Astrocyte of the cerebellum (primary cell): ENCODE results near the gene DGKI.

Experiments
- DNase-seq: peaks from one replicate; pipeline ENCODE4 v3.0.0-alpha.2; 2011; ENCODE audit warnings: low read depth
- H3K4me3 ChIP-seq: 2 replicates; pipeline ENCODE4 v1.5.1; 2011; ENCODE audit warnings: mild to moderate bottlenecking, low read depth, low read length, moderate library complexity
- in situ Hi-C: cut with HindIII; loops from 2 replicates; pipeline ENCODE4 v1.10.0; 2017; ENCODE audit warnings: low sequenced_read_pairs
- TF ChIP-seq, protein P1 (sequence below): IDR thresholded peaks from 2 replicates; pipeline ENCODE4 v1.5.1; 2012; ENCODE audit warnings: low read length, low read depth, moderate library complexity, mild to moderate bottlenecking; ENCODE audit errors: missing control alignments

The DGKI gene

DNA sequence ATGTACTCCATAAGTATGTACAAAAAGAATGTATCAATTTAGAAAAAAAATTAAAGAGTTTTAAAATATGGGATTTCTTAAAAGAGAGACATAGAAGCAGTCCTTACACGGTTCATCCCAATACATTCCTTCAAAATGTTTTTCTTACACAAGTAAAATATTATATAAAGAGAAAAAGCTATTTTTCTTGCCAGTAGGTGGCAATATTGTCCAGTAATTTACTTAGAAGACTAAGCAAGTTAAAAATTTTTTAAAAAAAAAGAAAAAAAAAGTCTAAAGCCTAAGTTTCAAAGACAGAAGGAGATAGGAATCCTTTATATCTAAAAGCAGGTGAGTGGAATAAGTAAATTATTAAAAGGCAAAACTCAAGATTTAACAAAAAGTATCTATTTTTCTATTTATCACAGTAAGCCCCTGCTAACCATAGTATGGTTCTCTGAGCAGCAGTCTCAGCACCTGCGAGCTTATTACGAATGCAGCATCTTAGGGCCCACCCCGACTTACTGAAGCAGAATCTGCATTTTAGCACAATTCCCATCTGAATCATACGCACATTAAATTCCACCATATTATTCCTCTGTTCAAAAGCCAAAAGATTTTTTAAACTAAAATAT is 240.6 kb downstream of the DGKI start:
- in situ Hi-C loops, result loop anchor here (5.0 to 25.0 kb wide), 3 partner anchors 56 to 444 kb away; no protein-coding TSS in a partner anchor
- DNase-seq, result peak; percentile 57
- H3K4me3 ChIP-seq, result no peak overlapping the region
- TF ChIP-seq, protein P1, sequence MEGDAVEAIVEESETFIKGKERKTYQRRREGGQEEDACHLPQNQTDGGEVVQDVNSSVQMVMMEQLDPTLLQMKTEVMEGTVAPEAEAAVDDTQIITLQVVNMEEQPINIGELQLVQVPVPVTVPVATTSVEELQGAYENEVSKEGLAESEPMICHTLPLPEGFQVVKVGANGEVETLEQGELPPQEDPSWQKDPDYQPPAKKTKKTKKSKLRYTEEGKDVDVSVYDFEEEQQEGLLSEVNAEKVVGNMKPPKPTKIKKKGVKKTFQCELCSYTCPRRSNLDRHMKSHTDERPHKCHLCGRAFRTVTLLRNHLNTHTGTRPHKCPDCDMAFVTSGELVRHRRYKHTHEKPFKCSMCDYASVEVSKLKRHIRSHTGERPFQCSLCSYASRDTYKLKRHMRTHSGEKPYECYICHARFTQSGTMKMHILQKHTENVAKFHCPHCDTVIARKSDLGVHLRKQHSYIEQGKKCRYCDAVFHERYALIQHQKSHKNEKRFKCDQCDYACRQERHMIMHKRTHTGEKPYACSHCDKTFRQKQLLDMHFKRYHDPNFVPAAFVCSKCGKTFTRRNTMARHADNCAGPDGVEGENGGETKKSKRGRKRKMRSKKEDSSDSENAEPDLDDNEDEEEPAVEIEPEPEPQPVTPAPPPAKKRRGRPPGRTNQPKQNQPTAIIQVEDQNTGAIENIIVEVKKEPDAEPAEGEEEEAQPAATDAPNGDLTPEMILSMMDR, result no peak

DNA sequence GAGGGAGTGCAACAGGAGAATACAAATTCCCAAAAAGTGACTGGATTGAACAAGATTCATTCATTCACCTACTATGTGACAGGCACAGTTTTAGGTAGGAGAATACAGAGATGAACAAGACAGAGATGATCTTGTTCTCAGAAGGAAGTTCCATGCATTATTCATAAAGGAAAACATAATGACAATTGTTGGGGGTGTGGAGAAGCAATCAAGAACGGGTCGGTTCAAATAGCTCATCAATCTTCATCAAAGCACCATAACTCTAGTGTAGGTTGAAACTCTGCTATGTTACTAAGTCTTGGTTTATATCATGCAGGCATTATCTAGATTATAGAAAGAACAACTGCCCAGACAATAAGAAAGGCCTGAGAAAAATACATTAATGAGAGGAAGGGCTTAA is 243.7 kb downstream of the DGKI start:
- no peak for DNase-seq
- in situ Hi-C loops, result loop anchor here (10.0 to 25.0 kb wide), 2 partner anchors 392 to 441 kb away; no protein-coding TSS in a partner anchor
- no peak overlapping the region for H3K4me3 ChIP-seq
- TF ChIP-seq, protein P1, result no peak

DNA sequence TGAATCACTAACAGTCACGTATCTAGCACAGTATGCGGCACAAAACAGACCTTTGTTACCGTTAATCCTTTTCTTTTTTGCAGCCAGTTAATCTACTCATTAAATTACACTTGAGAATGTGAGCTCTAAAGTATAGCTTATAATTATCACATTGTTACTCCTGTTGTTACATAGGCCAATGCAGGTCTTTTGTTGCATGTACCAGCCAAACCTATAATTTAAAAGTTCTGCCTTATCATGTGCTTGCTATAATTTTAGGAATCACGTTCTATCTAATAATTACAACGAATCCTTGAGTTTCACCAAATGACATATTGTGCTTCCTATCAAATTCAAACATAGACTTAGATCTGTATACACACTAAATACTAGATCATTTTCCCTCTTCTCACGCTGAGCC is 245.1 kb downstream of the DGKI start:
- in situ Hi-C loops, result loop anchor here (10.0 to 25.0 kb wide), 2 partner anchors 393 to 439 kb away; no protein-coding TSS in a partner anchor
- TF ChIP-seq, protein P1, result no peak
- DNase-seq, result no peak
- H3K4me3 ChIP-seq, result no peak overlapping the region

DNA sequence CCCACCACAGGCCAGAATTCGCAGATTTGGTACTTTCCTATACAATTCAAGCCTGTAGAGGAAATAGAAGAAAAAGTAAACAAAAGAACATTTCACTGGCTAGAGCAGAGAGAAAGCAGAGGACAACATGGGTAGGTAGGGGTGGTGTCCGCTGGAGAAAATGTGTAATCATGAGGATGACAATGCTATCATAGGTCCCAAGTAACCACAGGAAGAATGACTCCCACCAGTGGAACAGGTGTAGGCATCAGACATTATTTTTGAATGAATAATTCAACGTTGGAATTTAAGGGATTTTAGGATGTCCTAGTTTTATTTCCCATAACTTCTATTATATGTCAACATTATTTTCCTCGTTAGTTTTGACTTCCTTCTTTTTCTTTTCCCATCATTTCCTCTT is 248.9 kb downstream of the DGKI start:
- no peak overlapping the region for H3K4me3 ChIP-seq
- in situ Hi-C loops, result no loop called here
- DNase-seq, result no peak
- TF ChIP-seq, protein P1, result no peak

DNA sequence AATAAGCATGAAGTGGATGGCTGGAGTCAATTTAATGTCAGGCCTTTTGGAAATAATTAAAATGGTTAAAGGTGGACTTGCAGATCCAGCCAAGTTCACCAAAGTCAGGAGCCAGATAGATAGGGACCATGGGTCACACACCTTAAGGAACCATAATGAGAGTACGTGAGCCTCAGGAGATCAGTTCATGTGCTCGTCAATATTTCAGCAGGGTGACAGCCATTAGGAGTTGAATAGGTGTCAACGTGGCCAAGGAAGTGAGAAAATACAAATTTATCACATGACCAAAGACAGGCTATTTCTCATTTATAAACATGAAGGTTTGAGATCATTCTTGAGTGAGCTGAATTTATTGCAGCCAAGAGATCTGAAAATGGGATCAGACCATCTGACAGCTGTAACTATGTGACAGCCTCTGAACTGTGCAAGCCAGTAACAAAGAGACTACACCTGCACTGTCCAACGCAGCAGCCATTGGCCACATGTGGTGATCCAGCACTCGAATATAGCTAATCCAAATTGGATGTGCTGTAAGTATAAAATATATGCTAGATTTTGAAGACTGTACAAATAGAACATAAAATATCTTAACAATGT is 253.6 kb downstream of the DGKI start:
- DNase-seq, result no peak
- in situ Hi-C loops, result no loop called here
- TF ChIP-seq, protein P1, result no peak
- no peak overlapping the region for H3K4me3 ChIP-seq

DNA sequence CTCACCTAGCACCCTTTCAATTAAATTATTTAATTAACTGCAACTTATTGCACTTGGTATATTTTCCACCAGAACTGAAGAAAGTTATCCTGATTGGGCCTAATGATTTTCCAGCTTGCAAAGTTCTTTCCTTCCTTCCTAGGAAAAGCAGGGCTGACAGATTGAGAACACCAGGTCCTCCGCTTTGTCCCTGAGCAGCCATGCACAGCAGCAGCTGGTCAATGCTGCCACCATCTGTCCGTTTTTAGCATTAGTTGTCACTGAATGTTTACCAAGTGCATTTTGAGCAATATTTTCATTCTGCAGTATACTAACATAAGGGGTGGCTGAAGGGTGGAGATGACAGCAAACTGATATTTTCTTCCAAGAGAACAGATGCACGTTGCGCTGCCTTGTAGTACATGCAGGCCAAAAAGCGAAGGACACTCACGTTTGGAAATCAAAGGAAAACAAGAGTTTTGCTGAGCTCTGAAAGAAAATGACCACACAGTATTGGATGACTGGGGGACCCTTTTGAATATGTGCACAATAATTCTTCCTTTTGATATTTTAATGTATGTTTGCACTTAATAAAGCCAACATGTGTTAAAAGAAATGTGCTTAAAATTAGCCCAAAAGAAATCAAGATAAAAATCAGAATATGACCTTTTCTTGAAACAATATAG is 254.4 kb downstream of the DGKI start:
- no peak overlapping the region for H3K4me3 ChIP-seq
- DNase-seq, result peak; percentile 65
- in situ Hi-C loops, result no loop called here
- TF ChIP-seq, protein P1, result peak; percentile 86
